HT1080 (cell line): ENCODE measurements around the gene ZNF146. TPM values are rescaled to one million over a fixed set of nuclear protein-coding genes. Genes with fewer than 3 reads are reported as not detected.
"Not testable (repeated sequence)": the region's sequence is repeated elsewhere in the genome, so short reads cannot be mapped to it uniquely, and the experiment has no call there.

Experiments used
- DNase-seq: peaks from one replicate; pipeline ENCODE4 v3.0.0-alpha.2; 2015; ENCODE audit warnings: low read depth
- total RNA-seq: library from RNA; depleted of rRNA; stranded (reverse); fragments of >200 nt; shearing (Covaris generic); gene quantifications from 2 replicates; pipeline ENCODE4 v1.2.3, GENCODE V29; 2014

ZNF146 gene
- total RNA-seq, 1 experiment from 2014 or later: 78.2 TPM

- DNase-seq: not testable (repeated sequence)
Observed at GRCh38 chr19:36233626-36234025, 18.7 kb downstream of the ZNF146 start.

GRCh38 chr19:36236304-36236945 lies 21.5 kb downstream of the ZNF146 start:
- no peak for DNase-seq

GRCh38 chr19:36236946-36237310 lies 22.0 kb downstream of the ZNF146 start:
- DNase-seq: no peak

- no peak for DNase-seq
Observed at GRCh38 chr19:36244066-36244465, 29.2 kb downstream of the ZNF146 start.

GRCh38 chr19:36245210-36246005 lies 30.5 kb downstream of the ZNF146 start:
- DNase-seq: no peak

GRCh38 chr19:36246006-36246481 lies 31.1 kb downstream of the ZNF146 start:
- no peak for DNase-seq

GRCh38 chr19:36252047-36252446 lies 37.1 kb downstream of the ZNF146 start:
- no peak for DNase-seq

- no peak for DNase-seq
Observed at GRCh38 chr19:36254848-36255247, 39.9 kb downstream of the ZNF146 start.

- DNase-seq: no peak
Observed at GRCh38 chr19:36255316-36255715, 40.4 kb downstream of the ZNF146 start.

- no peak for DNase-seq
Observed at GRCh38 chr19:36256064-36256463, 41.2 kb downstream of the ZNF146 start.

GRCh38 chr19:36256853-36257519 lies 42.1 kb downstream of the ZNF146 start:
- no peak for DNase-seq

- DNase-seq: no peak
Observed at GRCh38 chr19:36257520-36257876, 42.6 kb downstream of the ZNF146 start.

- no peak for DNase-seq
Observed at GRCh38 chr19:36258028-36258875, 43.3 kb downstream of the ZNF146 start.

GRCh38 chr19:36259211-36259610 lies 44.3 kb downstream of the ZNF146 start:
- no peak for DNase-seq

GRCh38 chr19:36265064-36265463 lies 50.2 kb downstream of the ZNF146 start:
- DNase-seq: no peak

- DNase-seq: no peak
Observed at GRCh38 chr19:36265856-36266374, 51.0 kb downstream of the ZNF146 start.

- no peak for DNase-seq
Observed at GRCh38 chr19:36266375-36266961, 51.6 kb downstream of the ZNF146 start.

GRCh38 chr19:36267061-36267845 lies 52.3 kb downstream of the ZNF146 start:
- no peak for DNase-seq

- not testable (repeated sequence) for DNase-seq
Observed at GRCh38 chr19:36268081-36268480, 53.2 kb downstream of the ZNF146 start.

GRCh38 chr19:36268591-36268990 lies 53.7 kb downstream of the ZNF146 start:
- DNase-seq: not testable (repeated sequence)
